IMR-90 (cell line): ENCODE data around the gene DAD1. TPM values are rescaled to one million over a fixed set of nuclear protein-coding genes. Genes with fewer than 3 reads are reported as not detected.

ENCODE experiments used
- ATAC-seq: fragments of 200-7000 bp; cut with Tn5 transposase; 2 replicates; pipeline ENCODE4 v1.9.1; 2020; ENCODE audit warnings: low read depth, mild to moderate bottlenecking, moderate library complexity
- BruUV-seq: library from RNA; stranded (reverse); fragments of 400-500 nt; replicated peaks from 2 replicates; lab custom pipeline; 2021; lab: Mats Ljungman, UMichigan
- CTCF ChIA-PET: fragments of 300-600 bp; formaldehyde crosslinking; extraction: SDS; loops from one replicate; lab custom pipeline; 2021; ENCODE audit warnings: antibody characterized with exemption; lab: Yijun Ruan, JAX
- POLR2A ChIA-PET: fragments of 300-600 bp; sonication (Branson Sonifier 250); formaldehyde crosslinking; loops from one replicate; lab custom pipeline; 2022; ENCODE audit warnings: antibody characterized with exemption; ENCODE audit not compliant: unreplicated experiment; lab: Charles Lee
- DNase-seq: peaks from one replicate; pipeline ENCODE4 v3.0.0; 2013
- H2AFZ ChIP-seq: replicated peaks from 2 replicates; pipeline ENCODE3; 2013; ENCODE audit warnings: low read length, mild to moderate bottlenecking; ENCODE audit not compliant: poor library complexity
- H2AK5ac ChIP-seq: 2 replicates; pipeline ENCODE4 v1.6.1; 2013; ENCODE audit warnings: low read depth, low read length, inconsistent platforms
- H2AK9ac ChIP-seq: replicated peaks from 2 replicates; pipeline ENCODE3; 2013; ENCODE audit warnings: mild to moderate bottlenecking, low read depth, low read length, moderate library complexity; ENCODE audit not compliant: poor library complexity
- H2BK120ac ChIP-seq: 2 replicates; pipeline ENCODE4 v1.6.1; 2013; ENCODE audit warnings: low read depth, low read length, inconsistent platforms
- H2BK15ac ChIP-seq: 3 replicates; pipeline ENCODE4 v1.6.1; 2013; ENCODE audit warnings: low read depth, low read length, inconsistent platforms
- H2BK20ac ChIP-seq: 2 replicates; pipeline ENCODE4 v1.6.1; 2013; ENCODE audit warnings: low read depth, mild to moderate bottlenecking, inconsistent platforms, low read length, moderate library complexity
- H2BK5ac ChIP-seq: 2 replicates; pipeline ENCODE4 v1.6.1; 2013; ENCODE audit warnings: mild to moderate bottlenecking, low read depth, low read length, inconsistent platforms; ENCODE audit not compliant: poor library complexity, severe bottlenecking
- H3K14ac ChIP-seq: replicated peaks from 2 replicates; pipeline ENCODE4 v1.6.1; 2013; ENCODE audit warnings: low read depth, low read length, inconsistent platforms
- H3K18ac ChIP-seq: 2 replicates; pipeline ENCODE4 v1.6.1; 2013; ENCODE audit warnings: low read depth, low read length, control low read depth
- H3K23ac ChIP-seq: 2 replicates; pipeline ENCODE4 v1.6.1; 2013; ENCODE audit warnings: low read depth, low read length, inconsistent platforms
- H3K27ac ChIP-seq: 2 replicates; pipeline ENCODE4 v1.5.1; 2013; ENCODE audit warnings: mild to moderate bottlenecking, control low read depth, low read length; ENCODE audit not compliant: insufficient read depth
- H3K27me3 ChIP-seq: 2 replicates; pipeline ENCODE4 v1.6.1; 2013; ENCODE audit warnings: low read length; ENCODE audit not compliant: control insufficient read depth, insufficient read depth
- H3K36me3 ChIP-seq: 2 replicates; pipeline ENCODE4 v1.6.1; 2013; ENCODE audit warnings: low read length, mixed read lengths; ENCODE audit not compliant: control insufficient read depth, insufficient read depth
- H3K4ac ChIP-seq: 2 replicates; pipeline ENCODE4 v1.6.1; 2013; ENCODE audit warnings: low read depth, low read length, inconsistent platforms
- H3K4me1 ChIP-seq: 2 replicates; pipeline ENCODE4 v1.6.1; 2013; ENCODE audit warnings: low read length, mixed read lengths; ENCODE audit not compliant: control insufficient read depth, insufficient read depth
- H3K4me2 ChIP-seq: 2 replicates; pipeline ENCODE4 v1.6.1; 2013; ENCODE audit warnings: low read depth, mild to moderate bottlenecking, control low read depth, low read length, moderate library complexity
- H3K4me3 ChIP-seq: 2 replicates; pipeline ENCODE4 v1.5.1; 2013; ENCODE audit warnings: low read depth, mild to moderate bottlenecking, control low read depth, low read length, moderate library complexity; ENCODE audit not compliant: insufficient read depth
- H3K56ac ChIP-seq: 2 replicates; pipeline ENCODE4 v1.6.1; 2013; ENCODE audit warnings: low read length, inconsistent platforms; ENCODE audit not compliant: insufficient read depth; ENCODE audit errors: extremely low read depth
- H3K79me1 ChIP-seq, 2 experiments: 2 replicates each; pipeline ENCODE4 v1.6.1; 2013; ENCODE audit warnings: low read length in 2 of 2, inconsistent platforms in 1 of 2, low read depth in 1 of 2
- H3K9ac ChIP-seq: 2 replicates; pipeline ENCODE4 v1.6.1; 2013; ENCODE audit warnings: low read depth, low read length, control low read depth
- H3K9me1 ChIP-seq: 2 replicates; pipeline ENCODE4 v1.6.1; 2013; ENCODE audit warnings: low read length, inconsistent platforms; ENCODE audit not compliant: insufficient read depth
- H3K9me3 ChIP-seq: 2 replicates; pipeline ENCODE4 v1.6.1; 2013; ENCODE audit warnings: low read length; ENCODE audit not compliant: control insufficient read depth, insufficient read depth
- H4K20me1 ChIP-seq: 2 replicates; pipeline ENCODE4 v1.6.1; 2013; ENCODE audit warnings: low read length, inconsistent platforms; ENCODE audit not compliant: insufficient read depth
- H4K5ac ChIP-seq: 2 replicates; pipeline ENCODE4 v1.6.1; 2013; ENCODE audit warnings: mild to moderate bottlenecking, low read depth, low read length, control low read depth
- H4K8ac ChIP-seq, 2 experiments: 2 replicates each; pipeline ENCODE4 v1.6.1; 2013; ENCODE audit warnings: low read depth in 2 of 2, low read length in 2 of 2, control low read depth in 1 of 2, inconsistent platforms in 1 of 2
- H4K91ac ChIP-seq: 2 replicates; pipeline ENCODE4 v1.6.1; 2013; ENCODE audit warnings: low read depth, low read length, inconsistent platforms; ENCODE audit not compliant: insufficient read depth
- BHLHE40 ChIP-seq: fragments of 150-350 bp; IDR thresholded peaks from 2 replicates; pipeline ENCODE4 v1.6.1; 2016; ENCODE audit warnings: mild to moderate bottlenecking, low read depth, low read length
- CHD1 ChIP-seq: IDR thresholded peaks from 2 replicates; pipeline ENCODE4 v1.6.1; 2012; ENCODE audit warnings: low read depth, low read length, improper control_type of control experiment
- FOS ChIP-seq: fragments of 150-350 bp; IDR thresholded peaks from 2 replicates; pipeline ENCODE4 v1.6.1; 2016; ENCODE audit warnings: low read depth, low read length
- NFE2L2 ChIP-seq: fragments of 150-350 bp; IDR thresholded peaks from 2 replicates; pipeline ENCODE4 v1.6.1; 2016; ENCODE audit warnings: low read depth, mild to moderate bottlenecking, low read length
- POLR2A ChIP-seq: IDR thresholded peaks from 2 replicates; pipeline ENCODE4 v1.6.1; 2012; ENCODE audit warnings: mild to moderate bottlenecking, low read depth, low read length
- RAD21 ChIP-seq: IDR thresholded peaks from 2 replicates; pipeline ENCODE4 v1.6.1; 2012; ENCODE audit warnings: low read length, improper control_type of control experiment
- RFX5 ChIP-seq: IDR thresholded peaks from 2 replicates; pipeline ENCODE4 v1.8.0; 2012; ENCODE audit warnings: low read depth, mild to moderate bottlenecking, low read length, moderate library complexity
- SMC3 ChIP-seq: fragments of 150-350 bp; IDR thresholded peaks from 2 replicates; pipeline ENCODE4 v1.6.1; 2016; ENCODE audit warnings: low read depth, mild to moderate bottlenecking, antibody characterized with exemption, low read length, moderate library complexity
- USF2 ChIP-seq: fragments of 150-350 bp; IDR thresholded peaks from 2 replicates; pipeline ENCODE4 v1.6.1; 2017; ENCODE audit warnings: mild to moderate bottlenecking, antibody characterized with exemption, low read length, low read depth
- WGBS, 2 experiments: methylation state at CpG; one replicate each; pipeline versions ENCODE4 v1.1.5 to v1.1.7; 2013; ENCODE audit warnings: missing lambda C conversion rate in 2 of 2; ENCODE audit not compliant: insufficient read length in 1 of 2; ENCODE audit errors: extremely low coverage in 2 of 2; 5-methylcytosine and 5-hydroxymethylcytosine counted together
- dilution Hi-C: fragments of 300-500 bp; cut with HindIII; formaldehyde crosslinking; loops from one replicate; pipeline ENCODE4 v1.14.3; 2018; ENCODE audit warnings: low sequenced_read_pairs; ENCODE audit not compliant: unreplicated experiment
- in situ Hi-C: fragments of 300-500 bp; cut with MboI; formaldehyde crosslinking; loops from 3 replicates; pipeline ENCODE4 v1.14.3; 2019; ENCODE audit warnings: low sequenced_read_pairs, inconsistent platforms, mixed read lengths
- intact Hi-C: fragments of 100-400 bp; cut with micrococcal nuclease; formaldehyde crosslinking; loops from 2 replicates; pipeline ENCODE4 v1.10.0; 2022
- polyA plus RNA-seq, 3 experiments: library from polyadenylated mRNA; depleted of rRNA; stranded (reverse); fragments of >200 nt; gene quantifications; 2 replicates each; pipeline ENCODE4 v1.2.3, GENCODE V29; 2012; ENCODE audit warnings: low replicate concordance in 1 of 3
- total RNA-seq: library from RNA; depleted of rRNA; stranded (reverse); fragments of >200 nt; gene quantifications from 2 replicates; pipeline ENCODE4 v1.2.3, GENCODE V29; 2012
- TF ChIP-seq, protein P1 (sequence below): conservative IDR thresholded peaks from 2 replicates; pipeline ENCODE4 v1.5.1; 2012; ENCODE audit warnings: mild to moderate bottlenecking, low read depth, low read length, improper control_type of control experiment

DAD1 gene
- total and polyA plus RNA-seq, 2 of the 4 experiments (the other 2 are of a cell fraction), result 396 to 496 TPM

DNA sequence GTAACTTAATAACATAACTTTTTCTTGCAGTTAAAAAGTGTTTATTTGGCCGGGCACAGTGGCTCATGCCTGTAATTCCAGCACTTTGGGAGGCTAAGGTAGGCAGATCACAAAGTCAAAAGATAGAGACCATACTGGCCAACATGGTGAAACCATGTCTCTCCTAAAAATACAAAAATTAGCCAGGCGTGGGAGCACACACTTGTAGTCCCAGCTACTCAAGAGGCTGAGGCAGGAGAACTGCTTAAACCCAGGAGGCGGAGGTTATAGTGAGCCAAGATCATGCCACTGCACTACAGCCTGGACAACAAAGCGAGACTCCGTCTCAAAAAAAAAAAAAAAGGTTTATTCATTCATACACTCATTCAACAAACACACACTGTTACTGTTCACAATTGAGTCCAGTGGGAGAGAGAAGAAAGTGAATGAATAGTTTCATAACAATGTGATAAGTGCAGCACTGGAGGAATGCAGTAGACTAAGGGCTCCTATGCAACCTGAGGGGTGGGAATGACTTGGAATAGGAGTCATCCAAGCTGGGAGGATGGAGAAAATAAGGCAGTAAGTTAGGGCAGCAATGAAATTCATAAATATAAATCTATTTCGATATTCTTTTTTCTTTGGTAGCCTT lies 19.8 kb downstream of the DAD1 start:
- dilution Hi-C loops, result no loop called here

More for the DNA sequence above, 19.8 kb downstream of the DAD1 start:
- Histone ChIP-seq H2AFZ (no peak overlapping the region), H4K8ac (no peak overlapping the region), H2BK15ac (no peak overlapping the region), H3K9ac (no peak overlapping the region), H3K9me1 (no peaks in the 10 kb centered on the region), H3K9me3 (no peaks in the 10 kb centered on the region), H2BK5ac (no peak overlapping the region), H3K4me3 (no peak overlapping the region), H3K27ac (no peak overlapping the region), H4K5ac (no peak overlapping the region), H2BK120ac (no peak overlapping the region), H3K4me1 (peaks cover 8% of the 10 kb centered on the region), H3K79me1 (peaks cover 21 to 33% of the 10 kb centered on the region in 2 experiments), H4K20me1 (peaks cover 16% of the 10 kb centered on the region), H2AK5ac (no peak overlapping the region), H2AK9ac (no peak overlapping the region), H3K4ac (no peak overlapping the region), H3K27me3 (no peaks in the 10 kb centered on the region), H3K18ac (no peak overlapping the region), H3K4me2 (no peak overlapping the region), H3K14ac (no peak overlapping the region), H3K36me3 (peaks cover 18% of the 10 kb centered on the region), H3K23ac (no peak overlapping the region), H3K56ac (no peak overlapping the region), H2BK20ac (no peak overlapping the region), H4K91ac (no peak overlapping the region)
- intact Hi-C loops, result no loop called here
- CTCF ChIA-PET, result interaction anchor here (1.1 to 2.8 kb wide), 6 partner anchors 25 to 284 kb away, joined by 6 to 25 read pairs (median 8); partner anchors contain the start of gene ABHD4
- TF ChIP-seq, protein P1, sequence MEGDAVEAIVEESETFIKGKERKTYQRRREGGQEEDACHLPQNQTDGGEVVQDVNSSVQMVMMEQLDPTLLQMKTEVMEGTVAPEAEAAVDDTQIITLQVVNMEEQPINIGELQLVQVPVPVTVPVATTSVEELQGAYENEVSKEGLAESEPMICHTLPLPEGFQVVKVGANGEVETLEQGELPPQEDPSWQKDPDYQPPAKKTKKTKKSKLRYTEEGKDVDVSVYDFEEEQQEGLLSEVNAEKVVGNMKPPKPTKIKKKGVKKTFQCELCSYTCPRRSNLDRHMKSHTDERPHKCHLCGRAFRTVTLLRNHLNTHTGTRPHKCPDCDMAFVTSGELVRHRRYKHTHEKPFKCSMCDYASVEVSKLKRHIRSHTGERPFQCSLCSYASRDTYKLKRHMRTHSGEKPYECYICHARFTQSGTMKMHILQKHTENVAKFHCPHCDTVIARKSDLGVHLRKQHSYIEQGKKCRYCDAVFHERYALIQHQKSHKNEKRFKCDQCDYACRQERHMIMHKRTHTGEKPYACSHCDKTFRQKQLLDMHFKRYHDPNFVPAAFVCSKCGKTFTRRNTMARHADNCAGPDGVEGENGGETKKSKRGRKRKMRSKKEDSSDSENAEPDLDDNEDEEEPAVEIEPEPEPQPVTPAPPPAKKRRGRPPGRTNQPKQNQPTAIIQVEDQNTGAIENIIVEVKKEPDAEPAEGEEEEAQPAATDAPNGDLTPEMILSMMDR, result no peak
- TF ChIP-seq SMC3 (no peak), FOS (no peak), BHLHE40 (no peak), RFX5 (no peak), USF2 (no peak), CHD1 (no peak), RAD21 (no peak), POLR2A (no peak), NFE2L2 (no peak)
- in situ Hi-C loops, result loop anchor here (5.0 kb wide), 1 partner anchor 288 kb away; no protein-coding TSS in a partner anchor
- no TSS peak for BruUV-seq
- no peak for ATAC-seq
- POLR2A ChIA-PET, result no interaction called here
- DNase-seq, result peak; percentile 57
- WGBS, 2 experiments, result 100% methylated on average over 1 of the region's 6 CpGs; no CpG with 5 or more reads in 1 of the 2 experiments
